Stimulated activated naive CD4-positive, alpha-beta T cell treated with Interleukin-2 at 50 U/mL for 16 hours (primary cell): ENCODE measurements around the gene KCNK2.

Source experiments
- DNase-seq: peaks from one replicate; lab custom pipeline; 2025; lab: John Stamatoyannopoulos, UW

Gene KCNK2

DNA sequence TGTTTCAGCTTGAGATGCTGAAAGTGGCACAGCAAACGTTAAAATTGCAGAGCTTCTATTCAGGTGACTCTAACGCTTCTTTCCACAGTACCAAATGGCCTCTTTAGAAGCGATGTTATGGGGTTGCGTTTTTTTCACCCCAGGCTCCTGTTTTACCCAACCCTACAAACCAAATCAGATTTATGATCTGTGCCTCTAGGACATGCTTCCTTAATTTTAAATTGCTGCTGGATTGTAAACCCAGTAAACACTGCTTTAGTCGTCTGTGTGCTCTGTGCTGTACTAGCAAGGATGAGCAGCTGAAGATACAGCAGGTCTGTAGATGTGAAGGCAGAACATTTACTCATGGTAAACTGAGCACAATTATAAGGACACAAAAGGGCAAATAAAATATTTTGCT is 13.0 kb downstream of the KCNK2 start:
- no peak for DNase-seq

DNA sequence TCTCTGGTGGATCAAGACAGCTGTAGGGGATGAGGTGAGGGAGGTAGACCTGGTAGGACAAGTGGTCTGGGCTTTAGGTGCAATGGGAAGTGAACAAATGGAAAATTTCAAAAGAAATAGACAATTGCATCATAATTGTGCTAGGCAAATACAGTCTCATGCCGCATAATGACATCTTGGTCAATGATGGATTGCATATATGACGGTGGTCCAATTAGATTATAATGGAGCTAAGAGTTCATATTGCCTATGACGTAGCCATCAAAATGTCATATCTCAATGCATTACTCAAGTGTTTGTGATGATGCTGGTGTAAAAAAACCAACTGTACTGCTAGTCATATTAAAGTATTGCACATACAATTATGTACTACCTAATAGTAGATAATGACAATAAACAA is 19.0 kb downstream of the KCNK2 start:
- no peak for DNase-seq

DNA sequence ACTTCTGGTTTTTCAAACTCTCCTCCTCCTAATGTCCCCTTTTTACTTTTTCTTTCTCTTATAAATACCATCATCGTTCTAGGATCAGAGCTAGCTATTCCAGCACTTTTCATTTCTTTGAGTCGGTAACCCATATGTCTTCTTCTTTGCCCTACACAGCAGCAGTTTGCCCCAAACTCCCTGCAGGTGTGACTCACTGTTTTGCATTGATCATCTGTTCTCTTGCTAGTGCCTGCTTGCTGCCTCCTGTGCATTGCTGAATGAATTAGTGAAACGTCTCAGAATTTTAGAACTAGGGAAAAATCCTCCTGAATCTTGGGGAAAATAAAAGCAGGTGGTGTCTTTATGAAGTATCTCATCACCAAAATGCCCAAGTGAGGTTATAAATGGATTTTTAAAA is 21.7 kb downstream of the KCNK2 start:
- no peak for DNase-seq

DNA sequence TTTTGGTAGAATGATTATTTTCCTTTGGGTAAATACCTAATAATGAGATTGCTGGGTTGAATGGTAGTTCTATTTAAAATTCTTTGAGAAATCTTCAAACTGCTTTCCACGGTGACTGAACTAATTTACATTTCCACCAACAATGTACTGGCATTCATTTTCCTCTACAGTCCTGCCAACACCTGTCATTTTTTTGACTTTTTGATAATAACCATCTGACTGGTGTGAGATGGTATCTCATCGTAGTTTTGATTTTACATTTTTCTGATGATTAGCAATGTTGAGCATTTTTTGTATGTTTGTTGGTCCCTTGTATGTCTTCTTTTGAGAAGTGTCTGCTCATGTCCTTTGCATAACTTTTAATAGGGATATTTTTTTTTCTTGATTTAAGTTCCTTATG is 23.5 kb downstream of the KCNK2 start:
- no peak for DNase-seq

DNA sequence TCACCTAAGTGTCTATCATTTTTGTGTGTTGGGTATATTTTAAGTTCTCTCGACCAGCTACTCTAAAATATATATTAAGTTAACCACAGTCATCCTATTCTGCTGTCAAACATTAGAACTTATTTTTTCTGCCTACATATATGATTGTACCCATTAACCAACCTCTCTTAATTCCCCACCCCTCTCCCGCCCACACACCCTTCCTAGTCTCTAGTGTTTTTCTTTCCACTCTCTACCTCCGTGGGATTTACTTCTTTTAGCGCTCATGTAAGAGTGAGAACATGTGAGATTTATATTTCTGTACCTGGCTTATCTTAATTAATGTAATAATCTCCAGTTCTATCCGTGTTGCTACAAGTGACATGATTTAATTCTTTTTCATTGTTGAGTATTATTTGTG is 26.6 kb downstream of the KCNK2 start:
- no peak for DNase-seq

DNA sequence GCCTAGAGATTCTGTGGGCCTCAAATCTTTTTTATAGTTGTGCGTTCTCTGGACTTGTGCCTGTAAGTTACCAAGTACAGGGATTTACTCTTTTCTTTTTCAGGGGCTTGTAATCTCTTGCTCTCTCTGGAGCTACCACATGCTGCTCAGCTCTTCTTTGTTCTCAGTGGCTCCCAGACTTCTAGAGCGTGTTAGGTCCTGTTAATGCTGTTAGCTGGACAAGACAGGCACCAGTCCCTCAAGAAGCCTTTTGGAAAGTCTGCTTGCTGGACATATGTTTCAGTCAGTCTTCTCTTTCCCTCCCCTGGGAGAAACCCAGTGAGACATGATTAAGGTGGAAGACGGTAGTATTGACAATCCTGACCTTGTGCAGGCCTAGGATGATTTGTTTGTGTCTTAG is 29.4 kb downstream of the KCNK2 start:
- DNase-seq, result no peak

DNA sequence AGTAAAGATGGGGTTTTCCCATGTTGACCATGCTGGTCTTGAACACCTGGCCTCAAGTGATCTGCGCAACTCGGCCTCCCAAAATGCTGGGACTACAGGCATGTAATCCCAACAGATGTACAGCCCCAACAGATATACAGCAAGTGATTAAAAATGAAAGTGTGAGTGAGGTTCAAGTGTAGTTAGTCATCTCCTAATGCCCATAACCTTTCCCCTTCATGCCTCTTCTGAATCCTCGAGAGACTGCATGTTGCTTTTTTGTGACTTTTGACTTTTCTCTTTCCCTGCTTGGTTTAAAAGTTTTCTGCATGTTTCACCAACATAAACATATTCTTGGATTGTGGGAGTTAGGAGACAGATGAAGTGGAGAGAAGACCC is 31.2 kb downstream of the KCNK2 start:
- DNase-seq, result no peak

DNA sequence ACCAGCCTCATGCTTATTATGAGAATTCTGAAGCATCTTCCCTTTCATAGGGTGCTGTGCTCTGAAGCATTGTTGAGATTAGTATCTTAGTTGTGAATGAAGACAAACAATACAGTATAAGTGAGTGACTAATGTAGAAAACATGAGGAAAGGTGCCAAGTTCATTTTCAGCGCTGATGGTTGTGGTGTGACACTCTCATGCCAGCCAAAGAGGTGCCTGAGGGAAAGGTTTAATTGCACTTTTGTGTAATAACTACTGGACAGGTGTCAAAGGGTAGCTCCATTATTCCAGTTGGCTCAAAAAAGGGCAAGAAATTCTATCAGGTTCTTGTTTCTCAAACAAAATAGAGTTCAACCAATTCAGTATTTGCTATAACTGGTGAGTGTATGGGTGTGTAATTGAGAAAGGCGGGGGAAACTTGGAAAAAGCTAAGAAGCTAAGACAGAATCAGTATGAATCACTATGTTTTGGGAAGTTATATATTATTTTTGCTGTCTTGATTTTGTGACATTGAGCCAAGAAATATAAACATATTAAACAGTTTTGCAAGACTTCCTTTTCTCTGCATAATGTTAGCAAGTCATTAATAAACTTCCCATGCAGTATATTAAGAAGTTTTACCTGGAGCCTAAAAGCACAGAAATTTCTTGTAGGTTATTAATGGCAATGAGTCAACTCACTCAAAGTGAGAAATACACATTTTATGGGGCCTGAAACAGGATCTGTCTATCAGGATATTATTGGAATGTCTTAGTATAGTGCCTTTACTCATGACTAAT is 31.8 kb downstream of the KCNK2 start:
- DNase-seq, result no peak

DNA sequence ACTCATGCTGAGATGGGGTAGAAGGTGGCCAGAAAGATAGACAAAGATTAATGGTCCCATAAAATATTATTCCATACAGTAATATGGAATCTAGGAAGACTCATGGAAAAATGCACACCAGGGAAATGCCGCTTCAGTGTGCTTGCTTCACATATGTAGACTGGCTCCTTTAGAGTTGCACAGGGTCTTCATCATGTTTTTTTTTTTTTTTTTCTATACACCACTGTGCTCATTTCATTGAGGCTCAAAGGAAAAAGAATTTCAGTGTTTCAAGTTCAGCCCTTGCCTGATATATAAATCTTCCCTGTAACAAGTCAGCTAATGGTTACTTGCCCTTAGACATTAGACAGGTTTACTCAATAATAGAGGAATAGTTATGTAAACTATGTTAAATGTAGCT is 33.2 kb downstream of the KCNK2 start:
- DNase-seq, result no peak

DNA sequence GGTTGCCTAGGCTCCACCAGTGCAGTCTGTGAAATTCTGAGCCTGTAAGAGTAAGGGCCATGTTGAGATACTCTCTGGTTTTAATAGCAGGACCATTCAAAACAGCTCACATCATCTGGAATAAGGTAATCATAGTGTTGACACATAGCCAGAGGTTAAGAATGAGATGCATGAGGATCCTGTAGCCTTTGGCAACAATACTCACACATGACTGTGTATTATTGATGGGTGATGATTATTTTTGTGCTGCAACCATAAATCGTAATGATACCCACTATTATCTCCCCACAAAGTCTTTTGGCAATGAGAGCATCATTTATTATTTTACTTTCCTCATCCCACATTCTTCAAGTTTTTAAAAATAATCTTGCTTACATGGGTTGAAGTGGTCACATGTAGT is 35.5 kb downstream of the KCNK2 start:
- no peak for DNase-seq

DNA sequence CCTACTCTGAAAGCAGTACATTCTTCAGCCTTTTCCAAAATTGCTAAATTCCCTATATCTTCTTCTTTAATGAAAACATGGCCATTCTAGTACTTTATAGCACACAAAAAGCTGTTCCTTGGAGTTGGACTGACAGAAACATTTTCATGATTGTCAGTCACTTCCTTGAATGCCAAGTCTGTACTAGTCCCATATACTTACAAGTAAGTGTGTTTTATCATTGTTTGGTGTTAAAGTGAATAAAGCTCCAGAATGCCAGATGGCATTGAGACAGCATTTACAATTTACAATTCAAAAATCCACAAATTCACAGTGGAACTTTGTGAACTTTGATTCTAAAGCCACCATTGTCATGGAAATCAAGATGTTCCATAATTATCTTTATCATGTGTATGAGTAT is 36.5 kb downstream of the KCNK2 start:
- DNase-seq, result no peak

DNA sequence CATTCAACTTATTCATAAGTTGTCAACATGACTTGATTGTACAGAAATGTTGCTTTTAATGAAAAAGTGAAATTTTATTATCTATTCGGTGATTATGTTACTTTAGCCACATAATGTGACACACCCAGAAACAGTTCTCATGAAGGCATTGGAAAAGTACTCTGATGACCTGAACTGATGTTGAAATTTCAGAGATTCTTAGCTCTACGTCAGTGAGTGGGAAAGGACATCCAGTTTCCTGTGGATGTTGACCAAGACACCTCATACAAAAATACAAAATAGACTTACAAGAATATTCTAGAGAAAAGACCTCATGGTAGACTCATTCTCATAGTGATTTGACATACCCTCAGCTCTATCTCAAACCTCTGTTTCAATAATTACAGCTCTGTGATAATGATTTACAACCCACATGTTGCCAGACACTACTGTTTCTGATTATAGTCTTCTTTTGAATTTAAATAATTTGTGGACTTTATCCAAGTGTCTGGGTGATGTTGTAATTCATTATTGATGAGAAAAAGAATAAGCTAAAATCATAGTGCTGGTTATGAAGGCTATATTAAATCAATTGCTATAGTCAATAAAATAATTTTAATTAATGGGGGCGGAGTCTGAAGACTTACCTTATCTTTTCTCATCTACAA is 37.3 kb downstream of the KCNK2 start:
- DNase-seq, result no peak

DNA sequence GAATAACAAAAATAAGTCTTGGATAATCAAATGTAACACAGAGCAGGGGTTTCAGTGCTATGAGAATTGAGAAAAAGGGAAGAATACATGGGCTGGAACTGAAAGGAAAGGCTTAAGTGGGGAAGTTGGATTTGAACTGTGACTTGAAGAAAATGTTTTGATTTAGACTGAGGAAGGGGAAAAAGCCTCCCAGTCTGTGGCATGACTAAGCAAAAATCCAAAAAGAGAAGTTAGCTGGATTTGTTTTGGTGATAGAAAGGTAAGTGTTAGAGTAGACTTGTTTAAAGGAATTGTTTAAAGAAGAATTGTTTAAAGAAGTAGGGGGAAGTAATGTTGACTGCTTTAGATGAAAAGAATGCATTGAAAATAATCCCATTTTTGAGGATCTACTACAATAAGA is 46.0 kb downstream of the KCNK2 start:
- no peak for DNase-seq

DNA sequence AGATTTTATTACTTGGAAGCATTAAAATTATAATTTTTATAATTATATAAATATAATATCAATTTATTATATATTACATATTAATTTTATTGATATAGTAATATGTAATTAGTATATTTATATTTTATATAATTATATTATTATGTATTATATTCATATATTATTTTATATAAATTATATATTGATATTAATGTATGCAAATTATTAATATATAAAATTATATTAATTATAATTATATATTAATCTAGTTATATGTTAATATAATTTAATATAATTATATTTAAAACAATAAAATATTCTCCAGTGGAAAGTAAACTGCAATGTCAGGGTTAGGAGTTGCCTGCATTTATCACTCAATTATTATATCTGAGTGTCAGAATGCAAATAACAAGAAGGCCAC is 48.8 kb downstream of the KCNK2 start:
- no peak for DNase-seq

DNA sequence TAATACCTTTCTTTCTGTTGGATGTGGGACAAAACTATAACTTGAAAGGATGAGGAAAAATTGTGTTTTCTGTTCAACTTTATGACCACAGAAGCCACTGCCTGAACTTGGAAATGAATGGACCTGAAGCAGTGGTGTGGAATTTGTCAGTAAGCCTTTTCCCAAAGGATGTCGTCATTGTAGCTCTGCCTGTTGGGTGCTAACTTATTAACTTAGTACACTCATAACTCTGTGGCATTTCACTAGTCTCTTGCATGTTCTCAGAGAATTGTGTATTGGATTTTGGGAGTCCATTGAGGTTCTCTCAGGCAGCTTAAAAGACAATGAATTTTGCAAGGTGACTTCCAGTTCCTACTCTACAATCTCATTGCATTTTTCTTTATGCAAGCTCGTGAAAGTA is 49.6 kb downstream of the KCNK2 start:
- no peak for DNase-seq

DNA sequence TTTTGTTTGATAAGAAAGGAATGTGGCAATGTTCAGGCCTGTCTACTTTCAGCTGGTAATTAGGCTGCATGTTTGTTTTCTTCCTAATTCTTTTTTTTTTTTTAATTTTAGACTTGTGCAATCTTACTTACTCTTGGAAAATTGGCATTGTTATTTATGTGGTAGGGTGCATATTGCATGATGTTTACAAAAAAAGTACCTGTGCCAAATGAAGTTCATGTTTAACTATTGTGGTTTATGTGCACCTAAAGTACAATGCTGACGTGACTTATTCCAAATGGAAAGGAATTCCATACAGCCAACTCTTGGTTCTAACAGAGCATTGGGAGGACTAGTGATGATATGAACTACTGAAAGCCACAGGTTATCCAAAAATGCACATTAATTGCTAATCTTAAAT is 51.0 kb downstream of the KCNK2 start:
- DNase-seq, result no peak

DNA sequence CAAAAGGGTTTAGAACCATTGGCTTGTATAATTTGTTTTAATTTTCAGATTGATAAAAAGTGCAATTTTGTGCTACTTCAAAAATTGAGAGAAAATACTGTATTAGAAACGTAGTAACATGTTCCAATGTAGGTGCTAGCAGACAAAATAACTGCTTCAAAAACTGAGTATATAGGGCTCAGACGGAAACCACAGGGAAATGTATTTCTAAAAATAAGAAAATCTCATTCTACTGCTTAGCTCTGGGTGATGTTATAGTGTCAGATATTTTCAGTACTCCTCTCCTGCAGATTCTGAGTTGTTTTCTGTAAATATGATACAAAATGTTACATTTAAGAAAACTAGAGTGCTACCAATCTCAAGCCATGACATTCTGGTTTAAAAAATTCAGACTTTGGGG is 55.4 kb downstream of the KCNK2 start:
- DNase-seq, result no peak

DNA sequence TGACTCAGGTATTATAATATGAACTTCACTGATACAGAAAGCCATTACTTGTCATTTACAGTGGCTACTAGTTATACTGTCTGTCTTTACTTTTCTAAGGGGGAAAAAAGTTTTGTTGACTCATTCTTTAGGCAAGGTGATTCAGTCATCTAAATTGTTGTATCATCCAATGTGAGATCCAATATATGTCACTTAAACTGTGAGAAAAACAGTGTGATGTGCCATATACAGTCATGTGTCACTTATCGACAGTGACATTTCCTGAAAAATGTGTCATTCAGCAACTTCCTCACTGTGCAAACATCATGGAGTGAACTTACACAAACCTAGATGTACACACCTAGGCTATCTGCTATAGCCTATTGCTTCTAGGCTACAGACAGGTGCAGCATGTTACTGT is 57.6 kb downstream of the KCNK2 start:
- DNase-seq, result no peak

DNA sequence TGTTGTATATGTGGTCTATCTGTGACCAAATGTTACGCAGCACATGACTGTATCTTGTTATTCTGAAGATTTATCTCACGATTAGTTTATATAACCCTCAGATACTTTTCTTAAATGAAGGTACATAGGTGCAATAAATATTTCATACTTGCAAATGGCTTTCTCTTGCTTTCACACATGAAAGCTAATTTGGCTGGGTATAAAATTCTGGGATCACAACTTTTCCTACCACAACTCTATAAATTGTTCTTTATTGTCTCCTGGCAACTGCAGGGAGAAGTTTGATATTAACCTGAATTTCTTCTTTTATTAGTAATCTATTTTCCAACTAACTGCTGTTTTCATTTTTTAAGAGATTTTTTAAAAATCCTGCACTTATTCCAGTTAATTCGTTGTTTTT is 58.9 kb downstream of the KCNK2 start:
- DNase-seq, result no peak

DNA sequence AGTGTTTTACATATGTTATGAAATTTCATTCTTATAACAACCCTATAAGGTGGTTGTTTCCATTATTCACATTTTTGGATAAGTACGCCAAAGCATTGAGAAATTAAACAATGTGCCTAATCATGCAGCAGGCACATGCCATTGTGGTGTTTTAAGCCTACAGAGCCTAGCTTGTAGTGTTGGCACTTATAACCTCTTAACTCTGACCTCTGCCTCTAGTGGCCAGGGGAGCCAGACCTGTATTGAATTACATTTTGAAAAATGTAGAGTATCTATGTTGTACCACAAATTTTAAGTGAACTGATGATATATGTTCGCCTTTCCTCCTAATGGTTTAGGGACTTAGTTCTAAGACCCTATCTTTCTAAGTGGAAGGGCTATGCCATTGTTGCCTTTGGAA is 61.0 kb downstream of the KCNK2 start:
- DNase-seq, result no peak

DNA sequence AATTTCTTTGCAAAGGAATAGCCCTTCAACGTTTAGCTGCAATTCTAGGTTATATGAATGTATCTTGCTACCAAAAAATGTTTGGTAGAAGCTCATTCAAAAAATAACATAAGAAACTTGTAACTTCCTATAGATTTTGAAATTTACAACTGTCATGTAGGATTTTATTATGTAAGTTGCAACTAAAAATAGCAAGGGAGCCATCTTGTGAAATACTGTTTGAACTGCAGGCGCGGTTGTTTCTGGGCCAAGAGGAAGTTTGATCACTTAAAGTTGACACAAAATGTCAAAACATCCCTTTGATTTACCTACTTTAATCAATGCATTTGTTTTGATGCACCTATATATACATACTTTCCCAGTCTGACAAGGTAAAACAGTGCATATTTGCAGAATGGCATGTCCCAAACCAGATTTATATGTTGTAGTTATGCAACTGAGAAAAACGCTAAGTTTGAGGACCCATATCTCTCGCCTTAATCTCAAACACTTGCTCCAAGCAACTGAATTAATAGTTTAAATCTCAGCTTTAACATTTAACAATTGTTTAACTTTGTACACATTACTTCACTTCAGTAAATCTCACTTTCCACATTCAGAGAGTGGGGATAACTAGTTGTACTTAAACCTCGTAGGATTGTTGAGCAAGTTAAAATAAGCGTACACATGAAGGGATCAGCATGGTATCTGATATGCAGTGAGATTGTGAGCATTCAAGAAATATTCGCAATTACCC is 63.9 kb downstream of the KCNK2 start:
- DNase-seq, result no peak

DNA sequence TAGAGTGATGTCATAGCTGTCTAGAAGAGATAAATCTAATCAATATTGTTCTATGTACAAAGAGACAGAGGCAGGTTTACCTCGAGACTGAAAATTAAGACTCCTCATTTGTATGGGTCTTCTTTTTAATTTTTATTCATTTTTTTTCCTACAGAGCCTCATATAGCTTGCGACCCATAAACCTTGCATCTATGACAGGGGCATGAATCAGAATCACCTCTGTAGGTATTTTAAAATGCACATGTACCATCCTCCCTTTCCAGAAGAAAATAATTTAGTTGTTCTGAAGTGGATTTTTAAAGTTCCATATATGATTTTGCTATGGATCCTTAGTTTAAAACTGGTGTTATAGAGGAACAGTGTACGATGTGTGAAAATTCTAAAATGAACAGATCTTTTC is 64.5 kb downstream of the KCNK2 start:
- no peak for DNase-seq

DNA sequence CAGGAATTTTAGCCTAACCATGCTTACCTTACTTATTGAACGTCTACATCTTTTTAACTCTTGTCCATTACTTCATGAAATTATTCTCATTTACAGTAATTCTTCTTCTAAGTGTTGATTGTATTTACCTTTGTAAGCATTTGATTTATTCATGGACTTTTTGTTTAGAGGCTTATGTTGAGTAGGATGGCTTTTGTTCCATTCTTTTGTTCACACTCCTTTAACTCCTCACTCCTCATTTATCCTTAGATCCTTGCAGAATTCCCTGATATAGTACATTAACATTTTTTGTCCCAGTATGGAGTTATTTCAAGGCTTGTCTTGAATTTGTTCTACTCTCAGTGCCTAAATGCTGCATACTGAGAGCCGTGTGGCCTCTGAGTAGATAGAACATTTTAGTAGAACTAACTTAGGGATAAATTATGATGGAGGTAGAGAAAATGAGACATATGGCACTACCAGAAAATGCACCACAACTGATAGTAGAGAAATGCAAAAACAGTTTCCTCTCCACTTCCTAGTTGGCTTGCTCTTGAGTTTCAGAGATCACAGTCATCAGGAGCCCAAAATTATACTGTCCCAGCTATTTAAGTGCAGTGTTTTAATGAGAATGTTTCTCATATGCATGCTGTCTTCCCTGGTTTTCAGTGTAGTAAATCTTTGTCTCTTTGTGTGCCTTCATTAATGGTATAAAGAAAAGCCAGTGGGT is 69.5 kb downstream of the KCNK2 start:
- DNase-seq, result no peak
